ENCODE results near the gene SULF2.

DNA sequence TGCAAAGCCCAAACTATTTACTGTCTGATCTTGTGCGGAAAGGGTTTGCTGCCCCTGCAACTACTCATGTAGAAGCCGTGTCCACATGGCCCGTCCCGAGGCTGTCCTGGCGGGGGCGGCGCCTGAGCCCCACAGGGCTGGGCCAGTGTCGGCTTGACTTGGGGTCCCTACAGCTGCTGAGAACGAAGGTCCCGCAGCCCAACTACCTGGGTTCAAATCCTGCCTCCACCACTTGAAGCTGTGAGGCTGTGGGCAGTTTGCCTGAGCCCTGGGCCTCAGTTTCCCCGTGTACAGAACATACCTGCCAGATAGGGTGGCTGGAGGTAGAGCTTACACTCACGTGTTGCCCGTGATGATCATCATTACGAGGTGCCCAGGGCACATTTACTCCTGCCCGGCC, 111.1 kb downstream of the SULF2 start:
- TF ChIP-seq, protein P1, sequence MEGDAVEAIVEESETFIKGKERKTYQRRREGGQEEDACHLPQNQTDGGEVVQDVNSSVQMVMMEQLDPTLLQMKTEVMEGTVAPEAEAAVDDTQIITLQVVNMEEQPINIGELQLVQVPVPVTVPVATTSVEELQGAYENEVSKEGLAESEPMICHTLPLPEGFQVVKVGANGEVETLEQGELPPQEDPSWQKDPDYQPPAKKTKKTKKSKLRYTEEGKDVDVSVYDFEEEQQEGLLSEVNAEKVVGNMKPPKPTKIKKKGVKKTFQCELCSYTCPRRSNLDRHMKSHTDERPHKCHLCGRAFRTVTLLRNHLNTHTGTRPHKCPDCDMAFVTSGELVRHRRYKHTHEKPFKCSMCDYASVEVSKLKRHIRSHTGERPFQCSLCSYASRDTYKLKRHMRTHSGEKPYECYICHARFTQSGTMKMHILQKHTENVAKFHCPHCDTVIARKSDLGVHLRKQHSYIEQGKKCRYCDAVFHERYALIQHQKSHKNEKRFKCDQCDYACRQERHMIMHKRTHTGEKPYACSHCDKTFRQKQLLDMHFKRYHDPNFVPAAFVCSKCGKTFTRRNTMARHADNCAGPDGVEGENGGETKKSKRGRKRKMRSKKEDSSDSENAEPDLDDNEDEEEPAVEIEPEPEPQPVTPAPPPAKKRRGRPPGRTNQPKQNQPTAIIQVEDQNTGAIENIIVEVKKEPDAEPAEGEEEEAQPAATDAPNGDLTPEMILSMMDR (conservative IDR thresholded peaks at IDR 0.05) = no peak
- TF ChIP-seq EZH2 (IDR thresholded peaks at IDR 0.05; ENCODE audit: low read depth) = no peak

Measured in PC-9 (cell line).